Stimulated activated CD8-positive, alpha-beta memory T cell treated with anti-CD3 and anti-CD28 coated beads, Interleukin-12 subunit alpha, Interleukin-12 subunit beta, amount 100 ng/mL, for 4 hours (primary cell): ENCODE results near the gene CFAP20.
A peak's percentile ranks its signal among the peaks of the same experiment; 100 is the strongest.

Experiments used
- DNase-seq: peaks from one replicate; pipeline ENCODE4 v3.0.0-alpha.2; 2020; ENCODE audit warnings: low read depth

CFAP20 gene

DNA sequence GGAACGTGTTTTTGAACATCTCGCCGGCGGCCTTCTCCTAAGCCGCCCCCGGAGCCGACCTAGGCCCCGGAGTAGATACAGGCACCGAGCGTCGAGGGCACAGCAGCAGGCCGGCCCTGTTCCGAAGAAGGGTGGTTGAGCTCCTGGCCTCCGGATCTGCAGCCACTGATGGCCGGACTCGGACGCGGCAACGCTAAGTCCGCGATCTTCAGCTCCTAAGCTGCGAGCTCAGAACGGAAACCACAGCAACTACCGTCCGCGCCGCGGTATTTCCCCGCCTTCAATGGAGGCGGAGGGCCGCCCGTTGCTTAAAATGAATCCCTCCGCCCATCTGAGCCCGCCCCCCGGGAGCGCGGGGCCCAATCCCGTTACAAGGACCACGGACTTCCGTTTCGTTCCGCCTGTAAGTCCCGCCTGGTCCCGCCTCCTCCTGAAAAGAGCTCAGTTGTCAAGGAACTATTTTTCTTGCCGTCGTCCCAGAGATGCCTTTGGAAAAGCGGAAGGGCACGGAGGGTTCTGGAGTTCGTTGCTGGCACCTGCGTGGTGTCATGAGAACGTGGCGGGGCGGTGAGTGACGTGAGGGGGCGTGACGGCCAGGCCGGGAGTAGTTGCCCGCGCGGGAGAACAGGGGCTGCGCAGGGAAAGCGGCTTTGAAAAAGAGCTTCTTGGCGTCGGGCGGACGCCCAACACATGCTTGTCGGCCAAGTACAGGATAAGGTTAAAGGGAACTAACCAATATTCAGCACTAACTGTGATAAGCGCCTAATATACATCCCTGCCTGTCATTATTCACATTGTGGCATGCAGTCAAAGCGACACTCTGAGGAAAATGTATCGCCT, at the start of gene CFAP20:
Gene CFAP20 (minus strand): TSS at position 285 of the 840 bp plus-strand sequence. CDS start 266 bp downstream, at position 19.
- DNase-seq, result peak; percentile 91

DNA sequence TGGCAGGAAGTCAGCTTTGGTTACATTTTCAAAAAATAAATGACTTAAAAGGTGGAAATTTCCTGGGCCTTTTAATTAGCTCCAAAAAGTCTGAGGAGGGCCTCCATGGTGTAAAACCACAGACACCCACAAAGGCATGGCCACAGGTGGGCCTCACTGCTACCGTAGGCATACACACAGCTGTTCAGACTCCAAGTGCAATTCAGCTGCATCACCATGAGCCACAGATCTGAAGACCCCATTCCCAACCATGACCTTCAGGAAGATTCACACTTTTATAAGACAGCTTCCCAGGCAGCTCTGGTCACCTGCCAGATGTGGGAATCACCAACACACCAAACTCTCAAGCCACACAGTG, 48.2 kb upstream of the CFAP20 start:
- DNase-seq, result no peak

DNA sequence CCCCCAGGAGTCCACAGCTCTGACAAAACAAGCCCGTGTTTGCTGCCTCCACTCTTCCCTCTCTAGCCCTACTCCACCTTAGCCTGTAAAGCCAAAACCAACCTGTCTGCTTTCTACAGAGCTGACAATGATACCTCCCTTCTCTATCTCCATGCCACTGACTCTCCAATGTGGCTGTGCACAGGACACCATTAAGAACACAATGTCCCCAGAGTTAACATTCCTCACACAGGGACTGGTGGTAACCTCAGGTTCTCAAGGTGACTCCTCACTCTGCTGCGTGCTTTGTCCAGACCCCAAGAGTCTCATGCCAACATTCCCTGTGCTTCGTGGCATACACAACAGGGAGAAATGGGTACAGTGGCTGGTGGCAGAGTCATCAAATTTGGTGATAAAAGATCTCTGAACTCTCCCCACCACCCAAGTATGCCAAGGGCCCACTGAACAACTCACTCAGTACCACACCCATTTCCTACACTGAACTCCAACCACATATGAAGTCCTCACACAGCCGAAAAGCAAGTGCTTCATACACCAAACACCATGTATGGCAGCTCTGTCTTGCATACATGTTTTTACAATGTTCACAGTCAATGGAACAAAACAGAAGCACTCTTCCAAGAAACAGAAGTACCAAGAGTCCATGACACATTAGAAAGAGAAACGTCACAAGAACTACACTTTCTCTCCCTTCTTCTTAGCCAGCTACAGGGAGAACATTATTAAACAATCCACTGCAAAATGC, 47.6 kb upstream of the CFAP20 start:
- DNase-seq, result no peak

DNA sequence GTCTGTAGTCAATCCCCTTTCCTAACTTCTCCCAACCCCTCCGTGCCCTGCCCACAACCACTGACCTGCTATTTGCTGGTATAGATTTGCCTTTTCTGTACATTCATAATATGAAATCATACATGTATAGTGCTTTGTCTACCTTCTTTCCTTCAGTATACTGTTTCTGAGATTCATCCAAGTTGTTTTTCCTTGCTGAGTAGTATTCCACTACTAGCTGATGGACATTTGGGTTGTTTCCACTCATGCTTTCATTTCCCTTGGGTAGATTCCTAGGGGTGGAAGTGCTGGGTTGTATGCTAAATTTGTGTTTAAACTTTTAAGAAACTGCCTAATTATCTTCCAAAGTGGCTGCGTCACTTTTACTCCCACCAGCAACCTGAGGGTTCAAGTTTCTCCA, 41.0 kb upstream of the CFAP20 start:
- DNase-seq, result no peak

DNA sequence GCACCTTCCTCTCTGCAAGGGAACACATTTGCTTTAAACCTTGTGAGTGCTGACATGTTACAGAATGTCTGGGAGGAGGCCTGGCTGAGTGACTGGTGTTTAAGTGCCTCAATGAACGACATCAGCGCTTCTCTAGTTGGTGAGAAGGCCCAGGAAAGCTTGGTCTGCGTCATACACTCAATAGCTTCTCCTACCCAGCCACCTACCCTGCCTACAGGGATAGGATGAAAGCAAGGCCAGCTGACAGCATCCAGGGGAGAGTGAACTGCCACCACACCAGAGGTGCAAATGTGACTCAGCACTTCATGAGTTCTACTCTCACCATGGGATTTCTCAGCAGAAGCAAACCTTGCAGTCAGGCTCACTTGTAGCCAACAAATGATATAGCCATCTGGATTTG, 31.7 kb upstream of the CFAP20 start:
- no peak for DNase-seq

DNA sequence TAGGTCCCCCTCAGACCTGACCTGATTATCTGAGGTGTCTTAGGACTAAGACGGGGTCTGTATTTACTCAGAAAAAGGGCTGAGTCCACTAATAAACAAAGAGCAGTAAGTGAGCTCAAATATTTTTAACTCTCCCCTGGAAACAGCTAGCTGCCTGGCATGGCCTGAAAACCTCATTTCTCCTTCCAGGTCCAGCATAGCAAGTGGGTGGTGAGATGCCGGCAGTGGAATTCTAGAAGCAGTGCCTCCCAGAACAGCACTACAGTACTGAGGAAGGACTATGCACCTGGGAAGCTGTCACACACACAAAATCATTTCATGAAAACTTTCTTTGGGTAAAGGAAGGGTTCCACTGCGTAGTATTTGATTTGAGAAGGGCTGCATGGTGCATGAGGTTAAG, 29.5 kb upstream of the CFAP20 start:
- DNase-seq, result no peak

DNA sequence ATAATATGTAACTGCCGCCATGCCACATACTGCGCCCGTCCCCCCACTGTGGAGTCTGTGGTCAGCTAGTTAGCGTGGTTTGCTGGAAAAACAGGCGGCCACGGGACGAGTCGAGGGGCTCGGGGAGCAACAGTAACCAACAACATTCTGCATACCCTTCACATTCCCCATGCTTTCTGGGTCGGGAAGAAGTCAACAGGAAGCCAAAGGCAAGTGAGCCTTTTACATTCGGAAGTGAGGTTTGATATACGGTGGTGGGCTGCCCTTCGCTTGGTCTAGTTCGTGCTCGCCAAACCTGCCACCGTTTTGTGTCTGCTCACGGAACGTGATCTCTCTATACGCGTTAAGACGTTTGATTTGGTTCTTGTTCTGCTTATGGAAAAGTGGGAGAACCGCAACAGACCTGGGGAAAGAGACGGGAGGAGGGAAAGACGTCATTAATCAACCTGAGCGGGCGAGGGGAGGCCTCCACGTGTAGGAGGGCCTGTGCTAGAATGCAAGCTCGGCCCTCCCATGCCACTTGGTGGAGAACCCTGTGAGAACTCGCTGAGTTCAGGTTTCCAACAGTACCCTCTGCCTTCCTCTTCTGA, 28.9 kb upstream of the CFAP20 start:
- no peak for DNase-seq

DNA sequence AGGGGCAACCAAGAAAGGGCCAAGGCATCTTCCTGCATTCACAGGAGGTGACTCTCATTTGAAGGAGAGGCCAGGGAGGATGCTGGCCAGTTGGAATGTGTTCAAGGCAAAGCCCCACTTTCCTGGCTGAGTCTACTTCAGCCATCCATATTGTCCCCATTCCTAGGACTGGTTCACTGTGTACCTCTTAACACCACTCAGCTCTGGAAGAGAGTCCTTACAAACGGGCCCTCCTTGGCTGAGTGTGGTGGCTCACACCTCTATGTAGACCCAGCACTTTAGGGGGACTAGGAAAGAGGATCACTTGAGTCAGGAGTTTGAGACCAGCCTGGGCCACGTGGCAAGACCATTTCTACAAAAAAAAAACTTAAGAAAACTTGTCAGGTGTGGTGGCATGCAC, 28.1 kb upstream of the CFAP20 start:
- DNase-seq, result no peak

DNA sequence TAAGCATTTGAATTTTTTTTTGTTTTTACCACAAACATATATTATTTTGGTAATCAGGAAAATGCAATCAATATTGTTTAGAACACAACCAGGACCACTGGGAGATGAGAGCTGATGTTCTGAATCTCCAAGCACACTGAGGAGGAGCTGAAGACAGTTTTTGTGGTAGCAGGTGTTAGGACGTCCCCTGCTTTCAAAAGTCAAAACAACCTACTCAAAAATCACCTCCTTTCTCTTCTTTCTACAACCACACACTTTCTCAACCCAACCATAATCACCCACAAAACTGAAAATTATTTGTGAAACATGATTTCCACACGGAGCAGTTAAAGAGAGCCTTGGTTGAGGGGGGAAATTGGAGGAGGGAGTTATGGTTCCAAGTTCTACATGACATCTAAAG, 26.7 kb upstream of the CFAP20 start:
- DNase-seq, result no peak

DNA sequence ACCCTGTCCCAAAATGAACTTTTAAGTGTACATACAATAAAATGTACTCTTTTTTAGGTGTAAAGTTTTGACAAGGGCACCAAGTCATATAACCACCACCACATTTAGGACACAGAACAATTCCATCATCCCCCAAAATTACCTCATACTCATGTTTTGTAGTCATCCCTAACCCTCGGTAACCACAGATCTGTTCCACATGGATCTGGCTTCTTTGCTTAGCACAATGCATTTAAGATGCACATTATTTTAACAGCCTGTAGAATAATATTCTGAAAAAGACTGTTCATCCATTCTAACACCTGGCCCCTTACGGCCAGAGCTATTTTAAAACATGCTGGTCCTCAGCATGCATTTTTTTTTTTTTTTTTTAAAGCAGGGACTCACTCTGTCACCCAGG, 25.2 kb upstream of the CFAP20 start:
- no peak for DNase-seq

DNA sequence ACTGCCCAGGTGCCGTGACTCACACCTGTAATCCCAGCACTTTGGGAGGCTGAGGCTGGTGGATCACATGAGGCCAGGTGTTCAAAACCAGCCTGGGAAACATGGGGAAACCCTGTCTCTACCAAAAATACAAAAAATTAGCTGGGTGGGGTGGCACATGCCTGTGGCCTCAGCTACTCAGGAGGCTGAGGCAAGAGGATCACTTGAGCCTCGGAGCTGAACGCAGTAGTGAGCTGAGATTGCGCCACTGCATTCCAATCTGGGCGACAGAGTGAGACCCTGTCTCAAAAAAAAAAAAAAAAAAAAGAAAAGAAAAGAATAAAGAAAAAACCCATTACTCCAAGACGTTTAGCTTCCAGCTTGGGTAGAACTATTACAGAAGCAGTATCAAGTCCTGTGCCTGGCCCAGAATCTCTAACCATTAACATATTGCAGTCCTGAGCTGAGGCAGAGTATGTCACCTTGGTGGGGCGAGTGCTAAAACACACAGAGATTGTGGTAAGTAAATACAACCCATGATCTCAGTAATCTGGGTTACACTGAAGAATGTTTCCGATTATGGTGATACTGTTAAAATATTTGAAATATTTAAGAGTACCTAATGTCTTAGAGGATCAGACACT, 23.2 kb upstream of the CFAP20 start:
- no peak for DNase-seq

DNA sequence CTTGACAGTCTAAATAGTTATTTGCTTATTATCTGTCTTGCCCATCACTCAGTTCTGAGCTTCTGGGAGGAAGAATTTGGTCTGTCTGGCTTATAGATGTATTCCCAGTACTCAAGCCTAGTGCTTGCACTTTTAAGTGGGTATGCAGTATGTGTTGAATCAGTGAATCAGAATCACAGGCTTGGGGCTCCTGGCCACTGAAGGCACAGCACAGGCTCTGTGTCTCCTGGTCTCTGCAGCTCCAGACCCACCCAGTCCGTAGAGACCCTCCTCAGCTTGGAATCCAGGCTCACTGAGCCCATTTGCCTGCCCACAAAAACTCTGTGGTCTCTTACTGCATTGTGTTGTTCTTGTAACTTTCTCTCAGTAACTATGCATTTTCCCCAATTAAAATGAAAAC, 19.3 kb upstream of the CFAP20 start:
- DNase-seq, result no peak

DNA sequence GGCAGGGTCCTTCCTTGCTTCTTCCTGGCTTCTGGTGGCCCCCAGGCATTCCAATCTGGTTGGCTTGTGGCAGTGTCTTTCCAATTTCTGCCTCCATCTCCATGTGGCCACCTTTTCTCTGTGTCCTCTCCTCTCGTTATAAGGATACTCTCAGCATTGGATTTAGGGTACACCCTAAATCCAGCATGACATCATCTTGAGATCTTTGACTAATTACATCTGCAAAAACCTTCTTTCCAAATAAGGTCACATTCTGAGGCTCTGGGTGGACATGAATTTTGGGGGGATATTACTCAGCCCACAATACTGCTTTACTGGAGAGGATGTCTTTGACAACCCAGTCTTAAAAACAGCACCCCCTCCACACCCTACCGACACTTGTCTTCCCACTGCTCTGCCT, 18.9 kb upstream of the CFAP20 start:
- no peak for DNase-seq

DNA sequence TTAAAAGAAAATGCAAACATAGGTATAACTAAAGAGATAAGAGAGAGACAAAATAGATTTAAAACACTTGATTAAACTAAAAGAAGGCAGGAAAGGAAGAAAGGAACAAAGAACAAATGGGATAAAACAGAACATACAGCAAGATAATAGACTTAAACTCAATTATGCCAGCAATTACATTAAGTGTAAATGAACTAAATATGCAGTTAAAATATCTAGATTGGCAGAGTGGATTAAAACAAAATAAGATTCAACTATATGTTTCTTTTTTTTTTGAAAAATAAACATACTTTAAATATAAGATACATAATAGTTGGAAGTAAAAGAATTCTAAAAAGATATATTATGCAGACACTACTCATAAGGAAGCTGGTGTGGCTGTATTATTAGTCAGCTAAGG, 9.7 kb upstream of the CFAP20 start:
- no peak for DNase-seq

DNA sequence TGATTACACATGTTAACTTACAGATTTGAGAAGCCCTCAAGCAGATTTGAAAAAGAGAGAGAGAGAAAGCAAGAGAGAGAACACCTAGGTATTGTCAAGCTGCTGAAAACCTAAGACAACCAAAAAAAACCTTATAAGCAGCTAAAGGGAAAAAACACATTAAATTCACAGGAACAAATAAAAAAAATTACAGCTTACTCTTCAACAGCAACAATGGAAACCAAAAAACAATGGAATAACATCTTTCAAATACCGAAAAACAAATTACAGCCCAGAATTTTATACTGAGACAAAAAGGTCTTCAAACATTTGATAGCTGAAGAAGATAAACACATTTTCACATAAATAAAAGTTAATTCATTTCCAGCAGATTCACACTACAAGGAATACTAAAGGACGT, 8.4 kb upstream of the CFAP20 start:
- no peak for DNase-seq

DNA sequence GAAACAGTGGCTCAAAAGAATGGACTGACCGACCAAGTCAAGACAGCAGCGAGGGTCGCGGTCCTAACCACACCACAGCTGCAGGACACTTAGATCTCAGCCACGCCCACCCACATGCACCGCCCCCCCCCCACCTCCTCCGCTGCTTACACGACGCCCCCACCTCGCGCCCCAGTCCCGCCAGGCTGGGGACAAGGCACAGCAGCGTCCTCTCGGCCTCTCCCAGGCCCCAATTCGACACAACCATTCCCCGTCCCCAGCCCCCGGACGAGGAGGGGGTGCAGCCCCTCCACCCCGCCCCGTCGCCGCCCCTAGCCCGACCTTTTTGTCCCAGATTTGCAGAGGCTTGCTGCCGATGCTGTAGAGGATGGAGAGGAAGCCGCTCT, 477 bp downstream of the CFAP20 start:
- no peak for DNase-seq

DNA sequence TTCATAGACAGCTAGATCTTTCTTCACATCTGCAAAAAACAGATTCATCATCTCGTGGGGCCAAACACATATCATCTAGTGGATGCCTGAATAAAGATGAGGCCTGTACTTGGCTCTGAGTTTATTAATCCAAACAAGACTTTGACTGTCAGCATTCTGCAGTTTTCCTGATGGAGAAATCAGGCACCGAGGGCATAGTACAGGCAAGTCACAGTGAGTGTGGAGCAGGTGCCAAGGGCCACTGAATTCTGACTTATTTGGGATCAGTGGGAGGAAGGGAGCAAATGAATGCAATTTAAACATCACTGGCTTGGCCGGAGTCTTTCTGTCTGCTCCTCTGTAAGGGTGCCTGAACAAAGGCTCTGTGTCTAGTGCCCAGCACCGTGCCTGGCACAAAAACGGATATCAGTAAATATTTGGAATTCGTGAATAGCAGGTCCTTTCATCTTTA, 975 bp downstream of the CFAP20 start:
- DNase-seq, result no peak

DNA sequence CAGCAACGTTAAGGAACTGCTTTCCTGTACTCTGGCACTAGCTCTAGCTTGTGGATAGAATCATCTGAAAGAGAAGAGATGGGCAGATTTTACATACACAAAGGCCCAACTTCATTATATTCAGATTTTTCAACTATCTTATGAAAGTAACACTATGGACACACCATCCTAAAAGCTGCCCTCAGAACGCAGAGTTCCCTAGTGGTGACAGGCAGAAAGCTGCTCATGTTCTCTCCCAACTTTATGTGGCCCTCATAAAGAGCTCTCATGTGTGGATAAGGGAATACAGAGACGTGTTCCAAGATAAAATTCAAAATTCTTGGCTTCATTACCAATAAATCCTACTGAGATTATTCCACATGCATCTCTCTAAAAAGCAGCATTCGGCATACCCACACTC, 1.5 kb downstream of the CFAP20 start:
- DNase-seq, result no peak

DNA sequence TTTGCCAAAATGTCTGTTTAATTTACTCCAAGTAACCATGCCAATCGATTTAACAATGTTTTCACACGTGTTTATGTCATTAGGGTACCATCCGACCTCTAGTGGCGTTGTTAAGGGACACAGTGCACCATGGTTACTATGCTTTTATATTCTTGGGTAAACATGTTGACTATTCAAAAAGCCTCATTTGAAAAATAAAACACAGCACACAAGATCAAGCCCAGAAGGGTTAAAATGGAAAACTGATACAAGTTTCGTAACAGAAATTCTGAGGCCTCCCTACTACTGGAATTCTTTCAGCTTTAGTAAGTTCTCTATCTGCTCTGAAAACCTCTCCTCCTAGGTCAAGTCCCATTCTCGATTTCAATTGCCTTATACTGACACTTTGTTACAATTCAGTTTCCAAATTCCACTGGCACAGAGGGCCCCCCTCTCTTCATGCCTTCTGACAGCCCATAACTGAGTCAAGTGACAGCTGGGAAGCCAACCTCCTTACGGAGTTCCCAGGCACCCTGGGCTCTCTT, 2.1 kb downstream of the CFAP20 start:
- DNase-seq, result no peak

DNA sequence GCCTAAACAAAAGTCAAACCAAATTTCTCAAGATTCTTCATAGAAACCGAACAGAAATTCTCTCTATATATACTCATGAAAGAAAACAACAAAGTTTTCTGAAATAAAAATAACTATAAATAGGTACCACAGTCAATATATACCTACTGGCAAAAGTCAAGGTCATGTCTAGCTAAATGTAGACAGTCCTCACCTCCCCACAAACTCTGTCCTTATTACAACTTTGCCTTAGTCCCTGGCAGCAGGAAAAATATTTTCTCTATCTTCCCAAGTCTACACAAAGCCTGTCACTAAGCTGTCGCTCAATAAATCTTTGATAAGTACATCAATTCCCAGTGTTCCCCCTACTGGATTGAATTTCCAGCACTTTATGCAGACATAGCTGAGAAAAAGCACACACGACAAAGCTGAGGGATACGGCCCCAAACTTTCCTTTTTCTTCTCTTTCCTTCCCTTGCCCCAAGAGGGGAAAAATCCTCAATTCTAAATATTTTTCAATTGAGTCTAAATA, 2.7 kb downstream of the CFAP20 start:
- no peak for DNase-seq

DNA sequence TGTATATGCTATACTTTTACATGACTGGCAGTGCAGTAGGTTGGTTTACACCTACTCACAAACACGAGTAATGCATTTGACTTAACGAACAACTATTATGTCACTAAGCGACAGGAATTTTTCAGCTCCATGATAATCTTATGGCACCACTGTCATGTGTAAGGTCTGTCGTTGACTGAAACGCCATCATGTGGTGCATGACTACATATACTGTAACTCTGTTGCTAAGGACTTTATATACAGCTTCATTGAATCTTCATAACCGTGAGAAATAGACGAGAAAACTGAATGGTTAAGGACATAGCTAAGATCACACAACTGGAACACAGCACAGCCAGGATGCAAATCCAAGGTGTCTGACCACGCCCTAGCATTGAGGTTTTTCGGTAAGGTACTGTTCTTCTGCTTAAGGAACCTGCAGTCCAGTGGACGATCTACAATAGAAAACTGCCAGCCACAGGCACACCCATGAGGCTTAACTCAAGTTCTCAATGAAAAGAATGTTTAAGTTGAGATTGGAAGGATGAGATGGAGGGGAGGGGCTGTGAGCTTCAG, 3.3 kb downstream of the CFAP20 start:
- no peak for DNase-seq

DNA sequence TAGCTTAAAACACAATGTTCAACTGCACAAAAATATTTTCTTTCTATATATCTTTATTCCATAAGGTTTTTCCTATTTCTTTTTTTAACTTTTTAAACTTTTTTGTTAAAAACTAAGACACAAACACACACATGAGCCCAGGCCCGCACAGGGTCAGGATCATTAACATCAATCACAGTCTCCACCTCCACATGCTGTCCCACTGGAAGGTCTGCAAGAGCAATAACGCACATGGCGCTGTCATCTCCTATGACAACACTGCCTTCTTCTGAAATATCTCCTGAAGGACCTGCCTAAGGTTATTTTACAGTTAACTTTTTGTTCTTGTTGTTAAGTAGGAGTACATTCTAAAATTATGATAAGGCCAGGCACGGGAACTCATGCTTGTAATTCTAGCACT, 4.1 kb downstream of the CFAP20 start:
- DNase-seq, result no peak
